HEK293 (cell line): Measurements from ENCODE around the gene STXBP4.

Source experiments
- CTCF ChIA-PET: fragments of 350-600 bp; formaldehyde crosslinking; extraction: SDS; loops from one replicate; lab custom pipeline; 2021; ENCODE audit warnings: antibody characterized with exemption; lab: Yijun Ruan, JAX
- POLR2A ChIA-PET: fragments of 300-600 bp; formaldehyde crosslinking; extraction: SDS; loops from one replicate; lab custom pipeline; 2020; ENCODE audit warnings: antibody characterized with exemption, inconsistent platforms; lab: Yijun Ruan, JAX
- H3K27ac ChIP-seq: fragments of 200-500 bp; sonication (Bioruptor generic); 2 replicates; pipeline ENCODE4 v1.5.1; 2014; ENCODE audit warnings: low read depth, low read length, control low read depth, inconsistent platforms; ENCODE audit errors: extremely low read depth
- H3K36me3 ChIP-seq, 2 experiments: fragments of 200-500 bp in 1 of 2; sonication (Bioruptor generic) in 1 of 2; 1 replicate in 1 of 2; 2 replicates in 1 of 2; pipeline ENCODE4 v1.5.1; 2014 to 2017; ENCODE audit warnings: inconsistent platforms in 2 of 2, low read length in 2 of 2; ENCODE audit not compliant: control insufficient read depth in 2 of 2, insufficient read depth in 1 of 2
- H3K4me1 ChIP-seq: fragments of 200-500 bp; sonication (Bioruptor generic); 2 replicates; pipeline ENCODE4 v1.5.1; 2014; ENCODE audit warnings: mild to moderate bottlenecking, low read length, inconsistent platforms; ENCODE audit not compliant: control insufficient read depth, insufficient read depth
- H3K4me3 ChIP-seq: 2 replicates; pipeline ENCODE4 v1.5.1; 2011; ENCODE audit warnings: low read depth, mild to moderate bottlenecking, control low read depth, low read length, moderate library complexity
- H3K9me3 ChIP-seq: fragments of 200-500 bp; sonication (Bioruptor generic); 2 replicates; pipeline ENCODE4 v1.5.1; 2014; ENCODE audit warnings: low read depth, low read length, inconsistent platforms; ENCODE audit not compliant: control insufficient read depth, insufficient read depth
- AEBP2 ChIP-seq: fragments of 450-650 bp; formaldehyde crosslinking; IDR thresholded peaks from 2 replicates; pipeline ENCODE4 v1.5.1; 2016; ENCODE audit warnings: missing biosample characterization, missing genetic modification characterization, borderline replicate concordance
- HOXA7 ChIP-seq: sonication (generic); formaldehyde crosslinking; IDR thresholded peaks from 2 replicates; pipeline ENCODE4 v1.8.1; 2022; ENCODE audit warnings: missing genetic modification reagents, borderline replicate concordance
- REPIN1 ChIP-seq: fragments of 450-650 bp; formaldehyde crosslinking; IDR thresholded peaks from 2 replicates; pipeline ENCODE4 v1.5.1; 2017; ENCODE audit warnings: missing biosample characterization, missing genetic modification characterization, low read depth
- REST ChIP-seq: fragments of 450-650 bp; formaldehyde crosslinking; IDR thresholded peaks from 2 replicates; pipeline ENCODE4 v1.5.1; 2016; ENCODE audit warnings: missing biosample characterization, missing genetic modification characterization
- ZNF112 ChIP-seq: fragments of 450-650 bp; formaldehyde crosslinking; IDR thresholded peaks from 2 replicates; pipeline ENCODE4 v1.5.0; 2017; ENCODE audit warnings: missing biosample characterization, missing genetic modification characterization
- ZNF2 ChIP-seq: fragments of 450-650 bp; formaldehyde crosslinking; IDR thresholded peaks from 2 replicates; pipeline ENCODE4 v1.5.1; 2016; ENCODE audit warnings: missing biosample characterization, missing genetic modification characterization
- ZNF202 ChIP-seq: fragments of 450-650 bp; formaldehyde crosslinking; IDR thresholded peaks from 2 replicates; pipeline ENCODE4 v1.5.1; 2016; ENCODE audit warnings: missing biosample characterization, missing genetic modification characterization, borderline replicate concordance
- ZNF223 ChIP-seq: fragments of 450-650 bp; formaldehyde crosslinking; IDR thresholded peaks from 2 replicates; pipeline ENCODE4 v1.5.1; 2016; ENCODE audit warnings: missing biosample characterization, missing genetic modification characterization
- ZNF23 ChIP-seq: fragments of 450-650 bp; formaldehyde crosslinking; IDR thresholded peaks from 2 replicates; pipeline ENCODE4 v1.5.1; 2016; ENCODE audit warnings: missing biosample characterization, missing genetic modification characterization, borderline replicate concordance
- ZNF24 ChIP-seq: fragments of 450-650 bp; formaldehyde crosslinking; IDR thresholded peaks from 2 replicates; pipeline ENCODE4 v1.5.1; 2016; ENCODE audit warnings: missing biosample characterization, missing genetic modification characterization
- ZNF341 ChIP-seq: fragments of 450-650 bp; formaldehyde crosslinking; IDR thresholded peaks from 2 replicates; pipeline ENCODE4; 2016; ENCODE audit warnings: low read depth, missing biosample characterization, missing genetic modification characterization
- ZNF362 ChIP-seq: fragments of 450-650 bp; formaldehyde crosslinking; IDR thresholded peaks from 2 replicates; pipeline ENCODE4 v1.5.1; 2016; ENCODE audit warnings: missing biosample characterization, missing genetic modification characterization
- ZNF366 ChIP-seq: fragments of 450-650 bp; formaldehyde crosslinking; conservative IDR thresholded peaks from 2 replicates; pipeline ENCODE4 v1.5.1; 2016; ENCODE audit warnings: missing biosample characterization, missing genetic modification characterization
- ZNF391 ChIP-seq: fragments of 450-650 bp; formaldehyde crosslinking; IDR thresholded peaks from 2 replicates; pipeline ENCODE4 v1.5.1; 2016; ENCODE audit warnings: low read depth, missing biosample characterization, missing genetic modification characterization, borderline replicate concordance
- ZNF510 ChIP-seq: fragments of 450-650 bp; formaldehyde crosslinking; IDR thresholded peaks from 2 replicates; pipeline ENCODE4 v1.5.1; 2018; ENCODE audit warnings: mild to moderate bottlenecking, missing genetic modification characterization, missing biosample characterization; ENCODE audit not compliant: insufficient replicate concordance
- ZSCAN16 ChIP-seq: fragments of 450-650 bp; formaldehyde crosslinking; IDR thresholded peaks from 2 replicates; pipeline ENCODE4 v1.5.1; 2016; ENCODE audit warnings: missing biosample characterization, missing genetic modification characterization
- ZSCAN30 ChIP-seq: fragments of 450-650 bp; IDR thresholded peaks from 2 replicates; pipeline ENCODE4 v1.5.1; 2018; ENCODE audit warnings: missing biosample characterization, mild to moderate bottlenecking, missing genetic modification characterization, moderate library complexity
- ZSCAN5A ChIP-seq: fragments of 450-650 bp; formaldehyde crosslinking; IDR thresholded peaks from 2 replicates; pipeline ENCODE4 v1.5.1; 2016; ENCODE audit warnings: missing biosample characterization, missing genetic modification characterization
- TF ChIP-seq, protein P1 (sequence below): fragments of 450-650 bp; formaldehyde crosslinking; IDR thresholded peaks from 2 replicates; pipeline ENCODE4 v1.5.1; 2016; ENCODE audit warnings: missing biosample characterization, missing genetic modification characterization

Gene STXBP4

GRCh38 chr17:55122114-55122513 lies 153.5 kb downstream of the STXBP4 start:
- CTCF ChIA-PET: interaction anchor here (0.6 kb wide), 1 partner anchor 516 kb away, joined by 3 read pairs; no protein-coding TSS in a partner anchor
- no peak overlapping the region for H3K27ac ChIP-seq
- H3K4me3 ChIP-seq: no peak overlapping the region
- TF ChIP-seq ZSCAN16 (tag by site-specific recombination) (no peak), ZNF223 (tag by site-specific recombination) (no peak), AEBP2 (no peak), ZNF366 (tag by site-specific recombination) (no peak), ZSCAN30 (tag by site-specific recombination) (no peak), HOXA7 (CRISPR knock-in tag) (no peak)
- no peaks in the 10 kb centered on the region for H3K4me1 ChIP-seq
- POLR2A ChIA-PET: no interaction called here
- no peaks in the 10 kb centered on the region for H3K9me3 ChIP-seq
- H3K36me3 ChIP-seq: no peaks in the 10 kb centered on the region

- Histone ChIP-seq H3K9me3 (no peaks in the 10 kb centered on the region), H3K4me1 (no peaks in the 10 kb centered on the region), H3K4me3 (no peak overlapping the region), H3K27ac (no peak overlapping the region), H3K36me3 (no peaks in the 10 kb centered on the region)
- TF ChIP-seq, protein P1, sequence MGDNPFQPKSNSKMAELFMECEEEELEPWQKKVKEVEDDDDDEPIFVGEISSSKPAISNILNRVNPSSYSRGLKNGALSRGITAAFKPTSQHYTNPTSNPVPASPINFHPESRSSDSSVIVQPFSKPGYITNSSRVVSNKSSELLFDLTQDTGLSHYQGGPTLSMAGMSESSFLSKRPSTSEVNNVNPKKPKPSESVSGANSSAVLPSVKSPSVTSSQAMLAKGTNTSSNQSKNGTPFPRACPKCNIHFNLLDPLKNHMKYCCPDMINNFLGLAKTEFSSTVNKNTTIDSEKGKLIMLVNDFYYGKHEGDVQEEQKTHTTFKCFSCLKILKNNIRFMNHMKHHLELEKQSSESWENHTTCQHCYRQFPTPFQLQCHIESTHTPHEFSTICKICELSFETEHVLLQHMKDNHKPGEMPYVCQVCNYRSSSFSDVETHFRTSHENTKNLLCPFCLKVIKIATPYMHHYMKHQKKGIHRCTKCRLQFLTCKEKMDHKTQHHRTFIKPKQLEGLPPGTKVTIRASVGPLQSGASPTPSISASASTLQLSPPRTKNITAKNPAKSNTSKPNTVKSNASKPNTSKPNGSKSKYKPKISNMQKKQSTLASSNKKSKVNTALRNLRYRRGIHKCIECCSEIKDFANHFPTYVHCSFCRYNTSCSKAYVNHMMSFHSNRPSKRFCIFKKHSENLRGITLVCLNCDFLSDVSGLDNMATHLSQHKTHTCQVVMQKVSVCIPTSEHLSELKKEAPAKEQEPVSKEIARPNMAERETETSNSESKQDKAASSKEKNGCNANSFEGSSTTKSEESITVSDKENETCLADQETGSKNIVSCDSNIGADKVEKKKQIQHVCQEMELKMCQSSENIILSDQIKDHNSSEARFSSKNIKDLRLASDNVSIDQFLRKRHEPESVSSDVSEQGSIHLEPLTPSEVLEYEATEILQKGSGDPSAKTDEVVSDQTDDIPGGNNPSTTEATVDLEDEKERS (tag by site-specific recombination): no peak
- TF ChIP-seq ZNF362: no peak
- TF ChIP-seq ZNF202 (tag by site-specific recombination): no peak
- TF ChIP-seq ZNF510: no peak
- no peak for TF ChIP-seq REST (tag by site-specific recombination)
- no peak for TF ChIP-seq ZNF2 (tag by site-specific recombination)
- no peak for TF ChIP-seq ZSCAN5A (tag by site-specific recombination)
- TF ChIP-seq ZNF24 (tag by site-specific recombination): no peak
- no peak for TF ChIP-seq ZNF112
- no peak for TF ChIP-seq ZNF341 (tag by site-specific recombination)
- no peak for TF ChIP-seq ZNF391 (tag by site-specific recombination)
- no peak for TF ChIP-seq ZNF23 (tag by site-specific recombination)
- no peak for TF ChIP-seq REPIN1 (tag by site-specific recombination)
- ChIA-PET CTCF (no interaction called here), POLR2A (no interaction called here)
Measured at GRCh38 chr17:55124730-55125360, 156.3 kb downstream of the STXBP4 start.
